GM12878 (cell line): ENCODE measurements around the gene CTNNA2. TPM values are rescaled to one million over a fixed set of nuclear protein-coding genes. Genes with fewer than 3 reads are reported as not detected.

ENCODE experiments used
- ATAC-seq: fragments of 200-7000 bp; cut with Tn5 transposase; 3 replicates; pipeline ENCODE4 v1.9.1; 2020; ENCODE audit warnings: mild to moderate bottlenecking, moderate library complexity
- BruUV-seq: library from RNA; stranded (reverse); fragments of 400-500 nt; replicated peaks from 2 replicates; lab custom pipeline; 2021; lab: Mats Ljungman, UMichigan
- CTCF ChIA-PET: fragments of 300-600 bp; sonication (Branson Sonifier 250); formaldehyde crosslinking; extraction: SDS; loops from one replicate; lab custom pipeline; 2021; ENCODE audit warnings: inconsistent platforms; lab: Yijun Ruan, JAX
- POLR2A ChIA-PET: fragments of 350-600 bp; formaldehyde crosslinking; extraction: SDS; loops from one replicate; lab custom pipeline; 2021; ENCODE audit warnings: inconsistent platforms; lab: Charles Lee
- RAD21 ChIA-PET: fragments of 300-600 bp; sonication (Branson Sonifier 250); formaldehyde crosslinking; loops from one replicate; lab custom pipeline; 2023; ENCODE audit warnings: antibody characterized with exemption; ENCODE audit not compliant: unreplicated experiment; lab: Charles Lee
- SMC1A ChIA-PET: fragments of 300-600 bp; sonication (Branson Sonifier 250); formaldehyde crosslinking; loops from one replicate; lab custom pipeline; 2023; ENCODE audit not compliant: unreplicated experiment, uncharacterized antibody; lab: Charles Lee
- DNase-seq: peaks from one replicate; pipeline ENCODE4 v3.0.0-alpha.2; 2011; ENCODE audit warnings: low read depth, low spot score
- FAIRE-seq: peaks from 3 replicates; lab custom pipeline; 2011; peaks lifted over from hg19 to GRCh38; lab: Jason Lieb, UNC
- H2AFZ ChIP-seq: 2 replicates; pipeline ENCODE4 v1.6.0; 2011; ENCODE audit warnings: low read depth, low read length, control low read depth; ENCODE audit not compliant: control insufficient read depth
- H3K27ac ChIP-seq: 2 replicates; pipeline ENCODE4 v1.5.1; 2011; ENCODE audit warnings: control low read depth; ENCODE audit not compliant: control insufficient read depth, insufficient read depth
- H3K27me3 ChIP-seq, 2 experiments: replicated peaks in 1 of 2; 2 replicates each; pipeline versions ENCODE4 v1.6.0 to v1.6.1; 2011; ENCODE audit warnings: low read length in 1 of 2; ENCODE audit not compliant: control insufficient read depth in 2 of 2, insufficient read depth in 2 of 2
- H3K36me3 ChIP-seq, 2 experiments: 2 replicates each; pipeline ENCODE4 v1.5.1; 2011; ENCODE audit warnings: low read length in 1 of 2; ENCODE audit not compliant: control insufficient read depth in 2 of 2, insufficient read depth in 2 of 2
- H3K4me1 ChIP-seq: 2 replicates; pipeline ENCODE4 v1.6.1; 2011; ENCODE audit warnings: mild to moderate bottlenecking, low read length, moderate library complexity, mixed read lengths; ENCODE audit not compliant: control insufficient read depth, insufficient read depth
- H3K4me2 ChIP-seq: 2 replicates; pipeline ENCODE4 v1.6.0; 2011; ENCODE audit warnings: control low read depth; ENCODE audit not compliant: control insufficient read depth, insufficient read depth
- H3K4me3 ChIP-seq: fragments of 200-600 bp; sonication (generic); 2 replicates; pipeline ENCODE4 v1.5.1; 2016
- H3K79me2 ChIP-seq: 2 replicates; pipeline ENCODE4 v1.6.0; 2011; ENCODE audit warnings: low read length; ENCODE audit not compliant: control insufficient read depth, insufficient read depth
- H3K9ac ChIP-seq: 2 replicates; pipeline ENCODE4 v1.8.0; 2011; ENCODE audit warnings: low read length, control low read depth, mixed read lengths; ENCODE audit not compliant: control insufficient read depth, insufficient read depth
- H3K9me3 ChIP-seq: replicated peaks from 3 replicates; pipeline ENCODE4 v1.5.1; 2011; ENCODE audit warnings: mild to moderate bottlenecking, low read length; ENCODE audit not compliant: control insufficient read depth, insufficient read depth
- H4K20me1 ChIP-seq: 2 replicates; pipeline ENCODE4 v1.6.0; 2011; ENCODE audit not compliant: control insufficient read depth, insufficient read depth
- CUX1 ChIP-seq: IDR thresholded peaks from 2 replicates; pipeline ENCODE4 v1.6.1; 2012; ENCODE audit warnings: improper control_type of control experiment, low read depth, low read length; ENCODE audit not compliant: insufficient replicate concordance
- EZH2 ChIP-seq: IDR thresholded peaks from 2 replicates; pipeline ENCODE4 v1.6.1; 2012; ENCODE audit warnings: low read depth, mild to moderate bottlenecking, control low read depth, inconsistent platforms, low read length, borderline replicate concordance; ENCODE audit not compliant: control insufficient read depth
- MTA2 ChIP-seq: fragments of 450-650 bp; IDR thresholded peaks from 2 replicates; pipeline ENCODE4 v1.6.1; 2016; ENCODE audit warnings: low read depth, mild to moderate bottlenecking, moderate library complexity
- MTA3 ChIP-seq: IDR thresholded peaks from 2 replicates; pipeline ENCODE4 v1.6.1; 2012; ENCODE audit warnings: low read length, inconsistent platforms, borderline replicate concordance
- MYC ChIP-seq: IDR thresholded peaks from 2 replicates; pipeline ENCODE4 v1.6.1; 2011; ENCODE audit warnings: mild to moderate bottlenecking, low read length, moderate library complexity, inconsistent platforms; ENCODE audit not compliant: insufficient read depth, insufficient replicate concordance, insufficient read length, severe bottlenecking
- NFYA ChIP-seq: IDR thresholded peaks from 2 replicates; pipeline ENCODE4 v1.6.1; 2011; ENCODE audit warnings: low read depth, mild to moderate bottlenecking, low read length, improper control_type of control experiment, borderline replicate concordance
- POU2F2 ChIP-seq: IDR thresholded peaks from 3 replicates; pipeline ENCODE4 v1.6.1; 2011; ENCODE audit warnings: low read depth, mild to moderate bottlenecking, low read length, borderline replicate concordance
- SREBF1 ChIP-seq: IDR thresholded peaks from 2 replicates; pipeline ENCODE4 v1.6.1; 2012; ENCODE audit warnings: mild to moderate bottlenecking, low read length
- STAT3 ChIP-seq: IDR thresholded peaks from 2 replicates; pipeline ENCODE4 v1.6.1; 2011; ENCODE audit warnings: low read depth, low read length, improper control_type of control experiment
- TARDBP ChIP-seq: IDR thresholded peaks from 2 replicates; pipeline ENCODE4 v1.6.1; 2016; ENCODE audit warnings: borderline replicate concordance
- TCF12 ChIP-seq: IDR thresholded peaks from 2 replicates; pipeline ENCODE4 v1.6.1; 2011; ENCODE audit warnings: low read depth, mild to moderate bottlenecking, low read length
- ZNF622 ChIP-seq: fragments of 450-650 bp; IDR thresholded peaks from 2 replicates; pipeline ENCODE4 v1.6.1; 2017; ENCODE audit warnings: mild to moderate bottlenecking, inconsistent platforms
- WGBS: methylation state at CpG from one replicate; pipeline ENCODE4 v1.1.6; 2016; ENCODE audit warnings: low lambda C conversion rate; ENCODE audit not compliant: insufficient replicate concordance, insufficient coverage; ENCODE audit errors: missing lambda C conversion rate; 5-methylcytosine and 5-hydroxymethylcytosine counted together
- in situ Hi-C: fragments of 300-500 bp; cut with MboI; formaldehyde crosslinking; loops from 9 replicates; pipeline ENCODE4 v1.14.3; 2018; ENCODE audit warnings: mixed read lengths
- intact Hi-C: fragments of 100-400 bp; cut with micrococcal nuclease; formaldehyde crosslinking; loops from one replicate; pipeline ENCODE4 v1.14.2; 2022; ENCODE audit not compliant: unreplicated experiment
- polyA plus RNA-seq, 11 experiments: library from polyadenylated mRNA; depleted of rRNA in 4 of 11; unstranded in 6 of 11; stranded (reverse) in 5 of 11; fragments of >200 nt; fragmentation: Nextera tagmentation in 4 of 11; fragmentation: Illumina TruSeq in 1 of 11; extraction: Ambion mirVana in 4 of 11; extraction: Trizol in 1 of 11; gene quantifications; 1 replicate in 1 of 11; 2 replicates in 10 of 11; pipeline versions ENCODE4 v1.2.1 to v1.2.3, GENCODE V29; 2011 to 2016; ENCODE audit warnings: inconsistent platforms in 2 of 11, missing spikeins in 2 of 11, low read depth in 1 of 11
- total RNA-seq, 4 experiments: library from RNA; depleted of rRNA in 3 of 4; stranded (reverse); fragments of >200 nt in 3 of 4; fragmentation: Illumina TruSeq in 1 of 4; extraction: Trizol in 1 of 4; gene quantifications; 2 replicates each; pipeline versions ENCODE4 v1.2.1 to v1.2.3, GENCODE V29; 2013 to 2021
- TF ChIP-seq, protein P1 (sequence below): fragments of 450-650 bp; formaldehyde crosslinking; IDR thresholded peaks from 2 replicates; pipeline ENCODE4 v1.4.0; 2020; ENCODE audit warnings: mild to moderate bottlenecking, moderate library complexity

CTNNA2 gene
- total and polyA plus RNA-seq, 10 of the 15 experiments (the other 5 are each of a cell fraction or from before 2014, with no cell fraction given) = 2.4 to 36.2 (median 6.6) TPM

GRCh38 chr2:79832511-79833234, 319.8 kb downstream of the CTNNA2 start (continued):
- TF ChIP-seq, protein P1, sequence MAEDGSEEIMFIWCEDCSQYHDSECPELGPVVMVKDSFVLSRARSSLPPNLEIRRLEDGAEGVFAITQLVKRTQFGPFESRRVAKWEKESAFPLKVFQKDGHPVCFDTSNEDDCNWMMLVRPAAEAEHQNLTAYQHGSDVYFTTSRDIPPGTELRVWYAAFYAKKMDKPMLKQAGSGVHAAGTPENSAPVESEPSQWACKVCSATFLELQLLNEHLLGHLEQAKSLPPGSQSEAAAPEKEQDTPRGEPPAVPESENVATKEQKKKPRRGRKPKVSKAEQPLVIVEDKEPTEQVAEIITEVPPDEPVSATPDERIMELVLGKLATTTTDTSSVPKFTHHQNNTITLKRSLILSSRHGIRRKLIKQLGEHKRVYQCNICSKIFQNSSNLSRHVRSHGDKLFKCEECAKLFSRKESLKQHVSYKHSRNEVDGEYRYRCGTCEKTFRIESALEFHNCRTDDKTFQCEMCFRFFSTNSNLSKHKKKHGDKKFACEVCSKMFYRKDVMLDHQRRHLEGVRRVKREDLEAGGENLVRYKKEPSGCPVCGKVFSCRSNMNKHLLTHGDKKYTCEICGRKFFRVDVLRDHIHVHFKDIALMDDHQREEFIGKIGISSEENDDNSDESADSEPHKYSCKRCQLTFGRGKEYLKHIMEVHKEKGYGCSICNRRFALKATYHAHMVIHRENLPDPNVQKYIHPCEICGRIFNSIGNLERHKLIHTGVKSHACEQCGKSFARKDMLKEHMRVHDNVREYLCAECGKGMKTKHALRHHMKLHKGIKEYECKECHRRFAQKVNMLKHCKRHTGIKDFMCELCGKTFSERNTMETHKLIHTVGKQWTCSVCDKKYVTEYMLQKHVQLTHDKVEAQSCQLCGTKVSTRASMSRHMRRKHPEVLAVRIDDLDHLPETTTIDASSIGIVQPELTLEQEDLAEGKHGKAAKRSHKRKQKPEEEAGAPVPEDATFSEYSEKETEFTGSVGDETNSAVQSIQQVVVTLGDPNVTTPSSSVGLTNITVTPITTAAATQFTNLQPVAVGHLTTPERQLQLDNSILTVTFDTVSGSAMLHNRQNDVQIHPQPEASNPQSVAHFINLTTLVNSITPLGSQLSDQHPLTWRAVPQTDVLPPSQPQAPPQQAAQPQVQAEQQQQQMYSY (CRISPR knock-in tag) = no peak

DNA sequence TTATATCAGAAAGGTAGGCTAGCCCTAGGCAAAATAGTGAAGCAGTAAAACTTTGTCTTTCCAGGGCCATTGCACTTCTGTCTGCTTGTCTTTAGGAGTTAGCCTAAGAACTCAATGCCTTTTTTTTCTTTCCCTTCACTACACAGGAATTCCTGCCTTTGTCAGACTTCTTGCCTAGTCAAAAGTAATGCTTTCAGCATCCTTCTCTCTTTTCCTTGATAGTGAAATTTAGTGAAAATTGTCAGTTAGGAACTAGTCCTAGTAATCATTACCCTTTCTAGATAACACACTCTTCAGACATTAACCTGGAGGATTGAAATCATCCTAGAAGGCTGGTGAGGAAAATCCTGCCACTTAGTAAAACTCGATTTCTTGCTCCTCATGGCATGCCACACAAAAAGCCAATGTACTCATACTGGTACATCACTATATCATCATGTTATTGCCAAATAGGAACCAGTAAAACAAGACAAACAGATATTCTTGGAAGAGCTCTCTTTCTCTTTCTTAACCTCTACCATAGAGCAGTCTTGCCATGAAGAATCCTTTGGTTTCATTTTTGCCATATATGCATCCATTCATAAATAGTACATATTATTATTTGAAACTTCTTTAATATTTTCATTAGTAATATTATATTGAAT, 320.5 kb downstream of the CTNNA2 start:
- Histone ChIP-seq H3K27ac (no peak overlapping the region), H3K9me3 (no peaks in the 10 kb centered on the region), H3K36me3 (no peaks in the 10 kb centered on the region), H3K4me3 (no peak overlapping the region), H4K20me1 (no peaks in the 10 kb centered on the region), H3K4me1 (no peaks in the 10 kb centered on the region), H3K79me2 (no peaks in the 10 kb centered on the region), H2AFZ (no peak overlapping the region), H3K9ac (no peak overlapping the region), H3K4me2 (no peak overlapping the region), H3K27me3 (no peaks in the 10 kb centered on the region)
- POLR2A ChIA-PET = no interaction called here
- CTCF ChIA-PET = no interaction called here
- in situ Hi-C loops = no loop called here
- no peak for ATAC-seq
- no TSS peak for BruUV-seq
- intact Hi-C loops = no loop called here
- SMC1A ChIA-PET = no interaction called here
- no peak for FAIRE-seq
- 0% methylated on average over 1 of the region's 1 CpG for WGBS
- DNase-seq = no peak
- RAD21 ChIA-PET = no interaction called here
- no peak for TF ChIP-seq TCF12
- no peak for TF ChIP-seq MTA3
- TF ChIP-seq MTA2 = no peak
- TF ChIP-seq TARDBP = no peak
- no peak for TF ChIP-seq SREBF1
- no peak for TF ChIP-seq STAT3
- TF ChIP-seq MYC = no peak
- no peak for TF ChIP-seq POU2F2
- TF ChIP-seq EZH2 = no peak
- no peak for TF ChIP-seq CUX1
- TF ChIP-seq NFYA = no peak
- TF ChIP-seq ZNF622 = no peak
